Caco-2 (cell line): ENCODE data around the gene SRRM2. TPM values are rescaled to one million over a fixed set of nuclear protein-coding genes. Genes with fewer than 3 reads are reported as not detected.
A peak's percentile ranks its signal among the peaks of the same experiment; 100 is the strongest.

Experiments used
- BruUV-seq: library from RNA; stranded (reverse); fragments of 400-500 nt; replicated peaks from 2 replicates; lab custom pipeline; 2021; lab: Mats Ljungman, UMichigan
- CTCF ChIA-PET: fragments of 300-600 bp; sonication (Branson Sonifier 250); formaldehyde crosslinking; loops from one replicate; lab custom pipeline; 2022; ENCODE audit warnings: antibody characterized with exemption; lab: Charles Lee
- POLR2A ChIA-PET: fragments of 300-600 bp; sonication (Branson Sonifier 250); formaldehyde crosslinking; loops from one replicate; lab custom pipeline; 2022; ENCODE audit warnings: antibody characterized with exemption; lab: Charles Lee
- DNase-seq, 2 experiments: peaks; one replicate each; pipeline versions ENCODE4 v3.0.0 to v3.0.0-alpha.2; 2020 to 2022
- H3K27me3 ChIP-seq: replicated peaks from 2 replicates; pipeline ENCODE4 v1.6.0; 2011; ENCODE audit warnings: low read length; ENCODE audit not compliant: control insufficient read depth, insufficient read depth
- H3K36me3 ChIP-seq: 2 replicates; pipeline ENCODE4 v1.5.1; 2011; ENCODE audit warnings: low read length; ENCODE audit not compliant: control insufficient read depth, insufficient read depth
- H3K4me1 ChIP-seq: fragments of 250-450 bp; sonication (Bioruptor Pico); 2 replicates; pipeline ENCODE4 v1.5.1; 2020; ENCODE audit warnings: mild to moderate bottlenecking
- H3K4me3 ChIP-seq: 2 replicates; pipeline ENCODE4 v1.5.1; 2011; ENCODE audit warnings: low read depth, mild to moderate bottlenecking, control low read depth, low read length
- H3K9me3 ChIP-seq: fragments of 250-450 bp; sonication (Bioruptor Pico); 2 replicates; pipeline ENCODE4 v1.5.1; 2020; ENCODE audit warnings: mild to moderate bottlenecking, moderate library complexity
- H3K27ac Mint-ChIP-seq: one replicate; pipeline ENCODE4 v1.8.0; 2022; ENCODE audit warnings: mixed read lengths; ENCODE audit not compliant: unreplicated experiment
- H3K27me3 Mint-ChIP-seq: one replicate; pipeline ENCODE4 v1.8.0; 2022; ENCODE audit warnings: mixed read lengths; ENCODE audit not compliant: insufficient read depth, unreplicated experiment
- H3K36me3 Mint-ChIP-seq: one replicate; pipeline ENCODE4 v1.8.0; 2022; ENCODE audit warnings: mild to moderate bottlenecking, mixed read lengths; ENCODE audit not compliant: insufficient read depth, unreplicated experiment
- H3K4me1 Mint-ChIP-seq: one replicate; pipeline ENCODE4 v1.8.0; 2022; ENCODE audit warnings: low read depth, mixed read lengths; ENCODE audit not compliant: unreplicated experiment
- H3K4me3 Mint-ChIP-seq: one replicate; pipeline ENCODE4 v1.8.0; 2022; ENCODE audit warnings: mild to moderate bottlenecking, moderate library complexity, mixed read lengths; ENCODE audit not compliant: unreplicated experiment
- H3K9me3 Mint-ChIP-seq: one replicate; pipeline ENCODE4 v1.8.0; 2022; ENCODE audit warnings: mixed read lengths; ENCODE audit not compliant: unreplicated experiment
- intact Hi-C: fragments of 100-400 bp; cut with micrococcal nuclease; formaldehyde crosslinking; loops from one replicate; pipeline ENCODE4 v1.10.0; 2022; ENCODE audit not compliant: unreplicated experiment
- total RNA-seq: library from RNA; stranded (reverse); gene quantifications from 2 replicates; pipeline ENCODE4 v1.2.3, GENCODE V29; 2022
- TF ChIP-seq, protein P1 (sequence below), 2 experiments: fragments of 200-600 bp in 1 of 2; IDR thresholded peaks; 1 replicate in 1 of 2; 2 replicates in 1 of 2; pipeline versions ENCODE4 v1.5.1 to v1.8.0; 2011 to 2022; ENCODE audit warnings: antibody characterized with exemption in 1 of 2, control low read depth in 1 of 2, inconsistent platforms in 1 of 2, low read depth in 1 of 2, low read length in 1 of 2, mild to moderate bottlenecking in 1 of 2, moderate library complexity in 1 of 2; ENCODE audit not compliant: insufficient read depth in 1 of 2, severe bottlenecking in 1 of 2, unreplicated experiment in 1 of 2

SRRM2 gene
- total RNA-seq, 1 experiment from 2014 or later: 332 TPM

DNA sequence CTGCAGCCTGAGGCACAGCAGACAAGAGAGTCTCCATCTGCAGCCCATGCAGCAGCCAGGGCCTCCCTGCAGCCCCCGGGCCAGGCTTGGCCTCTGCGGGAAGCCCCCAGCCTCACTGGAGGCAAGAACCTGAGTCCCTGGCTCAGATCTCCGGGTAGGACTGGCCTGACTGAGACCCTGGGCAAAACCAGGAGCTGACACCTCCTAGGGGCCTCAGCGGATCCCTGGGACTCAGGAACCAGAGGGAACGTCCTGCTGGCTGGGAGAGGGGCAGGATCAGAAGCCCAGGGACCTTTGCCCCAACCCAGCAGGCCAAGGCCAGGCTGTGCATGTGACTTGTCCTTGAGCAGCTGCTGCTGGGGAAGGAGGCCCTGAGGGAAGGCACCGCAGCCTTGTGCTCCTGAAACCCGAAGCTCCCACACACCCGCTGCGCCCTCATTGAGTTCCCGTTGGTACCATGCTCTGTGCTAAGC lies 62.9 kb downstream of the SRRM2 start:
- DNase-seq: peak; percentile 46 to 65
- H3K4me3 ChIP-seq: no peak overlapping the region
- H3K9me3 ChIP-seq: no peaks in the 10 kb centered on the region
- ChIA-PET CTCF (no interaction called here), POLR2A (no interaction called here)
- no peaks in the 10 kb centered on the region for H3K27me3 ChIP-seq
- Mint-ChIP-seq H3K9me3 (no peaks in the 10 kb centered on the region), H3K27ac (no peak overlapping the region), H3K4me3 (no peak overlapping the region), H3K27me3 (no peaks in the 10 kb centered on the region), H3K4me1 (no peaks in the 10 kb centered on the region), H3K36me3 (no peaks in the 10 kb centered on the region)
- BruUV-seq: no TSS peak
- intact Hi-C loops: no loop called here
- peaks cover 10% of the 10 kb centered on the region for H3K4me1 ChIP-seq
- TF ChIP-seq, protein P1, sequence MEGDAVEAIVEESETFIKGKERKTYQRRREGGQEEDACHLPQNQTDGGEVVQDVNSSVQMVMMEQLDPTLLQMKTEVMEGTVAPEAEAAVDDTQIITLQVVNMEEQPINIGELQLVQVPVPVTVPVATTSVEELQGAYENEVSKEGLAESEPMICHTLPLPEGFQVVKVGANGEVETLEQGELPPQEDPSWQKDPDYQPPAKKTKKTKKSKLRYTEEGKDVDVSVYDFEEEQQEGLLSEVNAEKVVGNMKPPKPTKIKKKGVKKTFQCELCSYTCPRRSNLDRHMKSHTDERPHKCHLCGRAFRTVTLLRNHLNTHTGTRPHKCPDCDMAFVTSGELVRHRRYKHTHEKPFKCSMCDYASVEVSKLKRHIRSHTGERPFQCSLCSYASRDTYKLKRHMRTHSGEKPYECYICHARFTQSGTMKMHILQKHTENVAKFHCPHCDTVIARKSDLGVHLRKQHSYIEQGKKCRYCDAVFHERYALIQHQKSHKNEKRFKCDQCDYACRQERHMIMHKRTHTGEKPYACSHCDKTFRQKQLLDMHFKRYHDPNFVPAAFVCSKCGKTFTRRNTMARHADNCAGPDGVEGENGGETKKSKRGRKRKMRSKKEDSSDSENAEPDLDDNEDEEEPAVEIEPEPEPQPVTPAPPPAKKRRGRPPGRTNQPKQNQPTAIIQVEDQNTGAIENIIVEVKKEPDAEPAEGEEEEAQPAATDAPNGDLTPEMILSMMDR (IDR thresholded peaks at IDR 0.05; ENCODE audit: insufficient read depth in 1 of 2, low read depth in 1 of 2, low read length in 1 of 2, severe bottlenecking in 1 of 2, unreplicated experiment in 1 of 2): no peak
- no peaks in the 10 kb centered on the region for H3K36me3 ChIP-seq

DNA sequence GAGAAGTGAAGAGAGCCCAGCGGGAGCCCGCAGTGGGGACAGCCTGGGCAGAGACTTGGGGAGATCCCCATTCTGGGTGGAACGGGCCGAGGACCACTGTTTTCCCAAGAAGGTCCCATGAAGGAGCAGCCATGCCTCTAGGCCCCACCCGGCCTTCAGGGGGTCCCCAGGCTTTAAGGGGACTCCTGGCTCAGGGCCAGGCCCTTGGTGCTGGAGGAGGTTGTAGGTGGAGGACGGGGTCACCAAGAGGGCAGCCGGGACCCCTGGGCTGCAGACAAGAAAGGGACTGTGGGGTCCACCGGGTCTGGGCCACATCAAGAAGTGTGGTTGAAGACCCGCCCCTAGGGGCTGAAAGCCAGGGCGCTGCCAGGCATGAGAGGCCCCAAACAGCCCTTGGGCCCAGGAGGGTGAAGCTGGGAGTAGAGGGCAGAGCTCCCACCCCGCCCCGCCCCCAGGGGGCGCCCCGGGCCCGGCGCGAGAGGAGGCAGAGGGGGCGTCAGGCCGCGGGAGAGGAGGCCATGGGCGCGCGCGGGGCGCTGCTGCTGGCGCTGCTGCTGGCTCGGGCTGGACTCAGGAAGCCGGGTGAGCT lies 64.4 kb downstream of the SRRM2 start, which contains the start of gene PRSS21:
TSS of gene PRSS21 (plus strand) at position 487 of the 589 bp plus-strand sequence. CDS start at position 519, 32 bp downstream.
- ChIA-PET CTCF (interaction anchor here (1.0 kb wide), 1 partner anchor 13 kb away, joined by 3 read pairs; no protein-coding TSS in a partner anchor), POLR2A (interaction anchor here (0.6 kb wide), 1 partner anchor 39 kb away, joined by 3 read pairs; no protein-coding TSS in a partner anchor)
- Histone ChIP-seq H3K4me1 (peaks cover 10% of the 10 kb centered on the region), H3K4me3 (no peak within 1 kb of the TSS), H3K9me3 (no peaks in the 10 kb centered on the region), H3K27me3 (no peaks in the 10 kb centered on the region), H3K36me3 (no peaks in the 10 kb centered on the region)
- Mint-ChIP-seq H3K4me1 (no peaks in the 10 kb centered on the region), H3K4me3 (no peak within 1 kb of the TSS), H3K27ac (no peak within 1 kb of the TSS), H3K9me3 (no peaks in the 10 kb centered on the region), H3K36me3 (no peaks in the 10 kb centered on the region), H3K27me3 (no peaks in the 10 kb centered on the region)
- intact Hi-C loops: no loop called here
- TF ChIP-seq, protein P1 (IDR thresholded peaks at IDR 0.05; ENCODE audit: insufficient read depth in 1 of 2, low read depth in 1 of 2, low read length in 1 of 2, severe bottlenecking in 1 of 2, unreplicated experiment in 1 of 2): no peak
- DNase-seq: no peak
- BruUV-seq: no TSS peak

DNA sequence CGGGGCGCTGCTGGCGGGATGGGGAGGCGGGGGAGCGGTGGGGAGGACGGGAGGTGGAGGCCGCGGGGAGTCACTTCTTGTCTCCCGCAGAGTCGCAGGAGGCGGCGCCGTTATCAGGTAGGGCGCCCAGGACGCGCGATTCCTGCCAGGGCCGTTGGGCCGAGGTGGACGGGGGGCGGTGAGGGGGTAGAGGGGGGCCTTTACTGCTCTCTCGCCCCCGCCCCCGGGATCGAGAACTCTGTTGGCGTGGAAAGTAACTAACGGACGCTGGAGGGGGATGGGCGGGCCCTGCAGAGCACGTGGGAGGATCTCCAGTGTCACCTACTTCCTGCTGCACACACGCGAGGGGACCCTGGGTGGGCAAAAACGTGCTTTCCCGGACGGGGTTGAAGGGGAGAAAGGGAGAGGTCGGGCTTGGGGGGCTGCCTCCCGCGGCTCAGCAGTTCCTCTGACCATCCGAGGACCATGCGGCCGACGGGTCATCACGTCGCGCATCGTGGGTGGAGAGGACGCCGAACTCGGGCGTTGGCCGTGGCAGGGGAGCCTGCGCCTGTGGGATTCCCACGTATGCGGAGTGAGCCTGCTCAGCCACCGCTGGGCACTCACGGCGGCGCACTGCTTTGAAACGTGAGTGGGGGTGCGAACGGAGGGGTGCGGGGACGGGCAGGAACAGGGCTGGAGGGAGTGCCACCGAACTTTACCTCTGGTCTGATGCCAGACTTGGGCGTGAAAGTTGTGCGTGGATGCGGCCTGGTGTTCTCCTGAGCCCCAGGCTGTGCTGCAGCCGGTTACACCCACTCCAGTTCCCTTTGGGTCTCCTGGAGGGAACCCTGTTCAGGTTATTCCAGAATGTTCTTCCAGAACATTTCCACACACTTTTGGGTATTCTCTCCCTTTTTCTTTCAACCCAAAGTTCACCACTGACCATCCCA lies 65.2 kb downstream of the SRRM2 start:
- DNase-seq: no peak
- Histone ChIP-seq H3K4me1 (peaks cover 10% of the 10 kb centered on the region), H3K27me3 (no peaks in the 10 kb centered on the region), H3K36me3 (no peaks in the 10 kb centered on the region), H3K4me3 (no peak overlapping the region), H3K9me3 (no peaks in the 10 kb centered on the region)
- no peaks in the 10 kb centered on the region for H3K27me3 Mint-ChIP-seq
- H3K27ac Mint-ChIP-seq: no peak overlapping the region
- H3K4me1 Mint-ChIP-seq: no peaks in the 10 kb centered on the region
- TF ChIP-seq, protein P1 (IDR thresholded peaks at IDR 0.05; ENCODE audit: insufficient read depth in 1 of 2, low read depth in 1 of 2, low read length in 1 of 2, severe bottlenecking in 1 of 2, unreplicated experiment in 1 of 2): no peak
- no peaks in the 10 kb centered on the region for H3K9me3 Mint-ChIP-seq
- no peak overlapping the region for H3K4me3 Mint-ChIP-seq
- ChIA-PET POLR2A (interaction anchor here (0.6 kb wide), 1 partner anchor 40 kb away, joined by 3 read pairs; no protein-coding TSS in a partner anchor), CTCF (interaction anchor here (1.0 kb wide), 1 partner anchor 12 kb away, joined by 3 read pairs; no protein-coding TSS in a partner anchor)
- intact Hi-C loops: no loop called here
- no peaks in the 10 kb centered on the region for H3K36me3 Mint-ChIP-seq
- BruUV-seq: no TSS peak
